HG03039 (cell line): ENCODE results near the gene TNFSF9.
"Not testable (repeated sequence)": the region's sequence is repeated elsewhere in the genome, so short reads cannot be mapped to it uniquely, and the experiment has no call there.

Experiments
- ATAC-seq: cut with Tn5 transposase; IDR thresholded peaks from one replicate; pipeline ENCODE4 v1.9.1; 2021; ENCODE audit warnings: mild to moderate bottlenecking, moderate library complexity; ENCODE audit not compliant: unreplicated experiment

Gene TNFSF9

GRCh38 chr19:6531163-6531955 is 533 bp downstream of the TNFSF9 start:
- ATAC-seq: no peak

- ATAC-seq: no peak
Measured at GRCh38 chr19:6531956-6532243, 1.1 kb downstream of the TNFSF9 start.

- no peak for ATAC-seq
Measured at GRCh38 chr19:6532244-6532999, 1.6 kb downstream of the TNFSF9 start.

- ATAC-seq: no peak
Measured at GRCh38 chr19:6533000-6533328, 2.1 kb downstream of the TNFSF9 start.

- no peak for ATAC-seq
Measured at GRCh38 chr19:6533746-6534418, 3.1 kb downstream of the TNFSF9 start.

GRCh38 chr19:6534451-6535093 is 3.7 kb downstream of the TNFSF9 start:
- ATAC-seq: no peak

- ATAC-seq: no peak
Measured at GRCh38 chr19:6535558-6536137, 4.8 kb downstream of the TNFSF9 start.

GRCh38 chr19:6539514-6539913 is 8.7 kb downstream of the TNFSF9 start:
- ATAC-seq: no peak

GRCh38 chr19:6540918-6541689 is 10.3 kb downstream of the TNFSF9 start:
- ATAC-seq: no peak

GRCh38 chr19:6543866-6544347 is 13.1 kb downstream of the TNFSF9 start:
- no peak for ATAC-seq

- ATAC-seq: not testable (repeated sequence)
Measured at GRCh38 chr19:6550679-6551078, 19.9 kb downstream of the TNFSF9 start.

GRCh38 chr19:6551091-6551490 is 20.3 kb downstream of the TNFSF9 start:
- no peak for ATAC-seq

GRCh38 chr19:6551607-6552450 is 21.0 kb downstream of the TNFSF9 start:
- ATAC-seq: no peak

GRCh38 chr19:6556043-6556449 is 25.2 kb downstream of the TNFSF9 start:
- ATAC-seq: no peak

GRCh38 chr19:6556480-6557195 is 25.8 kb downstream of the TNFSF9 start:
- ATAC-seq: no peak

- not testable (repeated sequence) for ATAC-seq
Measured at GRCh38 chr19:6562437-6562836, 31.6 kb downstream of the TNFSF9 start.

- ATAC-seq: no peak
Measured at GRCh38 chr19:6564393-6564792, 33.6 kb downstream of the TNFSF9 start.

- not testable (repeated sequence) for ATAC-seq
Measured at GRCh38 chr19:6566727-6567126, 35.9 kb downstream of the TNFSF9 start.
